GM10266 (cell line): ENCODE measurements around the gene CCDC197.

Source experiments
- DNase-seq: peaks from one replicate; pipeline ENCODE4 v3.0.0; 2012; ENCODE audit errors: extremely low spot score
- CTCF ChIP-seq: IDR thresholded peaks from 2 replicates; pipeline ENCODE4 v1.5.1; 2012; ENCODE audit warnings: mild to moderate bottlenecking, low read depth; ENCODE audit not compliant: control insufficient read depth, insufficient read depth; ENCODE audit errors: missing control alignments

CCDC197 gene

DNA sequence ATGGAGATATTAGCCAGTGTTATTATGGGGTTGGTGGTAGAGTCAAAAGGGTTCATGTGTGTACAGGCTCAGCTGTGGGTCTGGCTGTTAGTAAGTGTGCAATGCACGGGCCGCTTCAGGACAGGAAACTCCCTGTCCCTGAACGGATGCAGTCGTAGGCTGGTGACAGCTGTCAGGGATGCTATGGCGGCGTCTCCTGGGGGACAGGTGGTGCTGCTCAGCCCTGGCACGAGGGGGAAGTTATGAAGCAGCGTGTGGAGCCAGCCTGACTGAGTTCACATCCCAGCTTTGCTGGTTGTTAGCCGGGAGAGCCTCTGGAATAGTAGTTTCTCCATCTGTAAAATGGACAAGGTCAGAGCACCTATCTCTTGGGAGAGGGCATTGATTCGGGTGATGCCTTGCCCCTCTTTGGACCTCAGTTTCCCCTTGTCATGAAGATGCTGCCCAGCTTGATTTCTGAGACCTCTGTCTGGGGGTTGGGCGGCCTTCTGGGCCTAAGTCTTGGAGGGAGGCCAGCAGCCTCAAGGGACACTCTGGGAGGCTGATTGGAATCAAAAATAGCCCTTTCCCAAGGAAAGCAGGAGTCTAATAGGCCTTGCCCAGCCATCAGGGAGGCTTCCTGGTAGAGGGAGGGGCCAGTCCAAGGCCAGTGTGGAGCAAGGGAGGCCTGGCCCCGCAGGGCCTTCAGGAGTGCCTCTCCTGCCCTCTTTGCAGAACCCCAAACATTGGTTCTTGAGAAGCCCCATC lies 27.8 kb upstream of the CCDC197 start:
- no peak for DNase-seq
- no peak for TF ChIP-seq CTCF

DNA sequence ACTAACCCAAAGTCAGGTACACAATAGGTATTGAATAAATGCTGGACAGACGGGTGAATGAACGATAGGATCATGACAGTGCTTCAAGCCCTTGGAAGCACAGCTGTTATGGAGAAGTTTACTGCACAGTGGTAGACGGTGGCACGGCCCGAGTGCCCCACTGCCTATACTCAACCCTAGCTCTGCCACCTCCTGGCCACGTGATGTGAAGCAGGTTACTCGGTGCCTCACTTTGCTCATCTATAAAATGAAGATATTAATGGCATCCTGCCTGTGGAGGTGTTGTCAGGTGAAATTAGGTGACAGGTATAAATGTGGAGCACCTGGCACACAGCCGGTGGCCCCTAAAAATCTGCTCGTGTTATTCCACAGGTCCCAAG lies 26.5 kb upstream of the CCDC197 start:
- peak; percentile 55 for TF ChIP-seq CTCF
- no peak for DNase-seq

DNA sequence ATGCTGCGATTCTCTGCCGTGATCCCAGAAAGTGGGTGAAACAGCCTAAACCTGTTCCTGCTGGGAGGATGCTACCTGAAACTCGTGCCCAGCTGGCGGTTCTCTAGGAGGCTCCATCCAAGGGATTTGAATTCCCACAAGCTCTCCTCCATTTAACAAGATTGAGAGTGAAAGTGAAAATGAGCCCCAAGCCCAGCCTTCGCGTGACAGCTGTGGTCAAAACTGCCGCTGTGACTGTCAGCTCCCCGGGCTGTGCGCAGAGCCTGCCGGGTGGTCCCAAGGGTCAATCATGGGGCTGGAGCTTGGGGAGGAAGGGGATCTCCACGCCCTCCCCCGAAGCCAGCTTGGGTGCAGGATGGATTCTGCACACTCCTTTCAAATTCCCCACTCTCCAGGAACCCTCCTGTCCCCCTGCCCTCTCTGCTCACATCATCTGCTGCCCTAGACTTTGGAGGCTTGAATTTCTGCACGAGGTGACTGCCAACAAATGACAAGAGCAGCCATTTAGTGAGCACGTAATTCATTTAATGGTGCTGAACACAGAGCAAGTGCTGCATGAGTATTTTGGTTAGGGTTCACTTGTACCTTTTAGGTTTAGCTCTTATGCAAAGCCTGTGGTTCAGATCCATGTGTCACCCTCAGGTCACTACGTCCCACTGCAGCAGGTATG lies 26.0 kb upstream of the CCDC197 start:
- no peak for TF ChIP-seq CTCF
- peak; percentile 59 for DNase-seq

DNA sequence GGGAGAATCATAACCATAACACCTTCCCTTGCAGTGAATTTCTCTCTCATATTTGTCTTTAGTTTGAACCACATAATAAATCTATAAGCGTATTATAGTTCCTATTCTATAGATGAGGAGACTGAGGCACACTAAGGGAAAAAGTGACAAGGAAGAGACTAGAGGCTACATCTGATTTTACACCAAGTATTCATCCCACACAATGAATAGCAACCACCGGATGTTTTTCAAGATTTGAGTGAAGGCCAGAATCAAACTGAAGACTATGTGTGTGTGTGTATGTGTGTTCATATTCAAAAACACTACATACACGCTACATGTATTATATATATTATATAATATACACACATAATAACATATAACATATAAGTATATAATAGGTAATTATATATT lies 25.5 kb upstream of the CCDC197 start:
- no peak for TF ChIP-seq CTCF
- no peak for DNase-seq

DNA sequence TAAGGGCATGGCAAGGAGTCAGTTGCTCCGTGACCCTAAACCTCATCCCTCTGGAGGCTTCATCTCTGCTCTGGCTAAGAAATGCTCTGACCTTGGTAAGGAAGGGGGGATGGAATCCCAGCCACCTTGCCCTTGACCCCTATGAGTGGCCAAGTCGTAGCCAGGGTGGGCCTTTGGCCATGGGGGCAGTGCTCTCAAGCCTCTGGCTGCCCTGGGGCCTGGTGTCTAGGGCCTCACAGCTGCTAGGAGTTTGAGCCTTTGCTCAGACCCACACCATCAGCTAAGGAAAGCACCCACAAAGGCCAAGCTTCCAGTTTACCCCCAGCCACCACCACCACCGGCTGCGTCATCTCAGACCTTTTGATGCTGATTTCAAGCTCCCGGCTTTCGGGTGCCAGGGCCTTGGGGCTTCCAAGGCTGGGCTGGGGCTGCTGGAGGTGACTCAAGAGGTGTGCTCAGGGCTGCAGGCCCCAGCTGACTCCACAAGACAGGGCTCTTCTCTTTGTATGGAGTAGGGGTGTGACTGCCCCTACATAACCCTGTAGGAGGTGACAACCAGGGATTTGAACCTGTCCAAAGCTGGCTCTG lies 24.4 kb upstream of the CCDC197 start:
- TF ChIP-seq CTCF = no peak

GRCh38 chr14:93973607-93974006 lies 23.5 kb upstream of the CCDC197 start:
- DNase-seq = no peak
- no peak for TF ChIP-seq CTCF

More for the DNA sequence above, 24.4 kb upstream of the CCDC197 start:
- DNase-seq = no peak

GRCh38 chr14:93974299-93974698 lies 22.8 kb upstream of the CCDC197 start:
- TF ChIP-seq CTCF = no peak
- DNase-seq = no peak
